Measurements from ENCODE around the gene SBNO2. TPM values are rescaled to one million over a fixed set of nuclear protein-coding genes. Genes with fewer than 3 reads are reported as not detected.

SBNO2 gene
- total and polyA plus RNA-seq, 8 donors = 16.3 to 74.7 (median 42.7) TPM

- Histone ChIP-seq H3K9me3 (no peaks in the 10 kb centered on the region), H3K4me3 (peak overlapping the region in 3 of 4 donors; percentile 20 to 35 (median 31)), H3K4me1 (peaks cover 26 to 80% (median 40%) of the 10 kb centered on the region in 4 donors), H3K27me3 (no peaks in the 10 kb centered on the region), H3K27ac (peak overlapping the region; percentile 74 to 93 (median 89)), H3K36me3 (peaks cover 16 to 73% (median 58%) of the 10 kb centered on the region in 4 donors)
- WGBS, 5 donors = 69 to 77% (median 74%) methylated on average over 17 to 29 of the region's 29 CpGs
- intact Hi-C loops (cut with DNase I; ENCODE audit: low total_unique reads) = no loop called here
- no peak for DNase-seq
- TF ChIP-seq EP300 (IDR thresholded peaks at IDR 0.05) (no peak), CTCF (IDR thresholded peaks at IDR 0.05) (no peak), POLR2A (IDR thresholded peaks at IDR 0.05) (no peak), POLR2AphosphoS5 (IDR thresholded peaks at IDR 0.05) (no peak)
These were observed 18.4 kb downstream of the SBNO2 start for GRCh38 chr19:1155352-1156304.

GRCh38 chr19:1154731-1155351 is 19.2 kb downstream of the SBNO2 start:
- peak overlapping the region; percentile 74 to 93 (median 89) for H3K27ac ChIP-seq
- peak; percentile 63 to 93 (median 86) for TF ChIP-seq POLR2AphosphoS5 (IDR thresholded peaks at IDR 0.05)
- no peak for TF ChIP-seq POLR2A (IDR thresholded peaks at IDR 0.05)
- TF ChIP-seq CTCF (IDR thresholded peaks at IDR 0.05) = no peak
- peak; percentile 91 for TF ChIP-seq EP300 (IDR thresholded peaks at IDR 0.05)
- H3K9me3 ChIP-seq = no peaks in the 10 kb centered on the region
- peak; percentile 87 to 88 for DNase-seq
- peaks cover 23 to 73% (median 59%) of the 10 kb centered on the region in 4 donors for H3K36me3 ChIP-seq
- no peaks in the 10 kb centered on the region for H3K27me3 ChIP-seq
- 25 to 63% (median 27%) methylated on average over 3 to 32 of the region's 32 CpGs for WGBS, 5 donors
- peaks cover 26 to 87% (median 37%) of the 10 kb centered on the region in 4 donors for H3K4me1 ChIP-seq
- H3K4me3 ChIP-seq = peak overlapping the region in 3 of 4 donors; percentile 28 to 35 (median 31)
- intact Hi-C loops (cut with DNase I; ENCODE audit: low total_unique reads) = no loop called here

GRCh38 chr19:1153891-1154730 is 20.0 kb downstream of the SBNO2 start:
- no peaks in the 10 kb centered on the region for H3K27me3 ChIP-seq
- peak overlapping the region in 3 of 4 donors; percentile 28 to 35 (median 31) for H3K4me3 ChIP-seq
- H3K36me3 ChIP-seq = peaks cover 24 to 79% (median 67%) of the 10 kb centered on the region in 4 donors
- DNase-seq = no peak
- TF ChIP-seq POLR2A (IDR thresholded peaks at IDR 0.05) (no peak), POLR2AphosphoS5 (IDR thresholded peaks at IDR 0.05) (no peak)
- intact Hi-C loops (cut with DNase I; ENCODE audit: low total_unique reads) = no loop called here
- H3K27ac ChIP-seq = peak overlapping the region; percentile 6 to 93 (median 89)
- H3K9me3 ChIP-seq = no peaks in the 10 kb centered on the region
- WGBS, 5 donors = 79 to 95% (median 94%) methylated on average over 16 to 58 of the region's 58 CpGs
- H3K4me1 ChIP-seq = peaks cover 27 to 87% (median 39%) of the 10 kb centered on the region in 4 donors

GRCh38 chr19:1151917-1152587 is 22.0 kb downstream of the SBNO2 start:
- no peaks in the 10 kb centered on the region for H3K27me3 ChIP-seq
- no peaks in the 10 kb centered on the region for H3K9me3 ChIP-seq
- no peak overlapping the region for H3K4me3 ChIP-seq
- intact Hi-C loops (cut with DNase I; ENCODE audit: low total_unique reads) = no loop called here
- peaks cover 27 to 70% (median 39%) of the 10 kb centered on the region in 4 donors for H3K4me1 ChIP-seq
- WGBS, 5 donors = 85 to 92% (median 90%) methylated on average over 34 to 35 of the region's 35 CpGs
- H3K27ac ChIP-seq = peak overlapping the region in 4 of 5 donors; percentile 53 to 70 (median 58)
- TF ChIP-seq POLR2A (IDR thresholded peaks at IDR 0.05) = no peak
- no peak for TF ChIP-seq POLR2AphosphoS5 (IDR thresholded peaks at IDR 0.05)
- no peak for TF ChIP-seq CTCF (IDR thresholded peaks at IDR 0.05)
- no peak for TF ChIP-seq EP300 (IDR thresholded peaks at IDR 0.05)
- no peak for DNase-seq
- H3K36me3 ChIP-seq = peaks cover 27 to 72% (median 64%) of the 10 kb centered on the region in 4 donors

Measured in stomach (tissue), 9 donors.